HG03558 (cell line): ENCODE measurements around the gene ARHGAP12.

ENCODE experiments used
- ATAC-seq: cut with Tn5 transposase; IDR thresholded peaks from one replicate; pipeline ENCODE4 v1.9.1; 2021; ENCODE audit warnings: moderate number of reproducible peaks; ENCODE audit not compliant: unreplicated experiment; ENCODE audit errors: extremely low read depth

The ARHGAP12 gene

GRCh38 chr10:31886885-31887284 lies 41.7 kb downstream of the ARHGAP12 start:
- no peak for ATAC-seq

GRCh38 chr10:31885971-31886370 lies 42.7 kb downstream of the ARHGAP12 start:
- ATAC-seq = no peak

- no peak for ATAC-seq
These were observed 44.2 kb downstream of the ARHGAP12 start for GRCh38 chr10:31884386-31884785.

- ATAC-seq = no peak
These were observed 45.2 kb downstream of the ARHGAP12 start for GRCh38 chr10:31883397-31883796.

GRCh38 chr10:31878486-31878885 lies 50.1 kb downstream of the ARHGAP12 start:
- ATAC-seq = no peak

GRCh38 chr10:31876652-31877352 lies 51.8 kb downstream of the ARHGAP12 start:
- no peak for ATAC-seq

GRCh38 chr10:31875608-31876007 lies 53.0 kb downstream of the ARHGAP12 start:
- no peak for ATAC-seq

- no peak for ATAC-seq
These were observed 54.9 kb downstream of the ARHGAP12 start for GRCh38 chr10:31873724-31874123.

- no peak for ATAC-seq
These were observed 57.2 kb downstream of the ARHGAP12 start for GRCh38 chr10:31871266-31872065.

GRCh38 chr10:31867646-31868045 lies 61.0 kb downstream of the ARHGAP12 start:
- no peak for ATAC-seq

GRCh38 chr10:31866118-31866670 lies 62.4 kb downstream of the ARHGAP12 start:
- no peak for ATAC-seq

- ATAC-seq = no peak
These were observed 63.7 kb downstream of the ARHGAP12 start for GRCh38 chr10:31864834-31865518.

GRCh38 chr10:31855033-31855432 lies 73.6 kb downstream of the ARHGAP12 start:
- ATAC-seq = no peak

GRCh38 chr10:31853629-31854028 lies 75.0 kb downstream of the ARHGAP12 start:
- no peak for ATAC-seq

- ATAC-seq = no peak
These were observed 77.4 kb downstream of the ARHGAP12 start for GRCh38 chr10:31851216-31851615.

GRCh38 chr10:31847515-31847914 lies 81.1 kb downstream of the ARHGAP12 start:
- ATAC-seq = no peak

GRCh38 chr10:31838709-31839108 lies 89.9 kb downstream of the ARHGAP12 start:
- ATAC-seq = no peak

GRCh38 chr10:31838065-31838464 lies 90.6 kb downstream of the ARHGAP12 start:
- no peak for ATAC-seq

- ATAC-seq = no peak
These were observed 91.8 kb downstream of the ARHGAP12 start for GRCh38 chr10:31836569-31837406.

- ATAC-seq = no peak
These were observed 94.9 kb downstream of the ARHGAP12 start for GRCh38 chr10:31833753-31834152.
